IMR-90 (cell line): ENCODE data around the gene CEMP1. TPM values are rescaled to one million over a fixed set of nuclear protein-coding genes. Genes with fewer than 3 reads are reported as not detected.

Experiments
- ATAC-seq: fragments of 200-7000 bp; cut with Tn5 transposase; 2 replicates; pipeline ENCODE4 v1.9.1; 2020; ENCODE audit warnings: low read depth, mild to moderate bottlenecking, moderate library complexity
- BruUV-seq: library from RNA; stranded (reverse); fragments of 400-500 nt; replicated peaks from 2 replicates; lab custom pipeline; 2021; lab: Mats Ljungman, UMichigan
- CTCF ChIA-PET: fragments of 300-600 bp; formaldehyde crosslinking; extraction: SDS; loops from one replicate; lab custom pipeline; 2021; ENCODE audit warnings: antibody characterized with exemption; lab: Yijun Ruan, JAX
- POLR2A ChIA-PET: fragments of 300-600 bp; sonication (Branson Sonifier 250); formaldehyde crosslinking; loops from one replicate; lab custom pipeline; 2022; ENCODE audit warnings: antibody characterized with exemption; ENCODE audit not compliant: unreplicated experiment; lab: Charles Lee
- DNase-seq: peaks from one replicate; pipeline ENCODE4 v3.0.0; 2013
- H2AFZ ChIP-seq: replicated peaks from 2 replicates; pipeline ENCODE3; 2013; ENCODE audit warnings: low read length, mild to moderate bottlenecking; ENCODE audit not compliant: poor library complexity
- H2AK5ac ChIP-seq: 2 replicates; pipeline ENCODE4 v1.6.1; 2013; ENCODE audit warnings: low read depth, low read length, inconsistent platforms
- H2AK9ac ChIP-seq: replicated peaks from 2 replicates; pipeline ENCODE3; 2013; ENCODE audit warnings: mild to moderate bottlenecking, low read depth, low read length, moderate library complexity; ENCODE audit not compliant: poor library complexity
- H2BK120ac ChIP-seq: 2 replicates; pipeline ENCODE4 v1.6.1; 2013; ENCODE audit warnings: low read depth, low read length, inconsistent platforms
- H2BK15ac ChIP-seq: 3 replicates; pipeline ENCODE4 v1.6.1; 2013; ENCODE audit warnings: low read depth, low read length, inconsistent platforms
- H2BK20ac ChIP-seq: 2 replicates; pipeline ENCODE4 v1.6.1; 2013; ENCODE audit warnings: low read depth, mild to moderate bottlenecking, inconsistent platforms, low read length, moderate library complexity
- H2BK5ac ChIP-seq: 2 replicates; pipeline ENCODE4 v1.6.1; 2013; ENCODE audit warnings: mild to moderate bottlenecking, low read depth, low read length, inconsistent platforms; ENCODE audit not compliant: poor library complexity, severe bottlenecking
- H3K14ac ChIP-seq: replicated peaks from 2 replicates; pipeline ENCODE4 v1.6.1; 2013; ENCODE audit warnings: low read depth, low read length, inconsistent platforms
- H3K18ac ChIP-seq: 2 replicates; pipeline ENCODE4 v1.6.1; 2013; ENCODE audit warnings: low read depth, low read length, control low read depth
- H3K23ac ChIP-seq: 2 replicates; pipeline ENCODE4 v1.6.1; 2013; ENCODE audit warnings: low read depth, low read length, inconsistent platforms
- H3K27ac ChIP-seq: 2 replicates; pipeline ENCODE4 v1.5.1; 2013; ENCODE audit warnings: mild to moderate bottlenecking, control low read depth, low read length; ENCODE audit not compliant: insufficient read depth
- H3K27me3 ChIP-seq: 2 replicates; pipeline ENCODE4 v1.6.1; 2013; ENCODE audit warnings: low read length; ENCODE audit not compliant: control insufficient read depth, insufficient read depth
- H3K36me3 ChIP-seq: 2 replicates; pipeline ENCODE4 v1.6.1; 2013; ENCODE audit warnings: low read length, mixed read lengths; ENCODE audit not compliant: control insufficient read depth, insufficient read depth
- H3K4ac ChIP-seq: 2 replicates; pipeline ENCODE4 v1.6.1; 2013; ENCODE audit warnings: low read depth, low read length, inconsistent platforms
- H3K4me1 ChIP-seq: 2 replicates; pipeline ENCODE4 v1.6.1; 2013; ENCODE audit warnings: low read length, mixed read lengths; ENCODE audit not compliant: control insufficient read depth, insufficient read depth
- H3K4me2 ChIP-seq: 2 replicates; pipeline ENCODE4 v1.6.1; 2013; ENCODE audit warnings: low read depth, mild to moderate bottlenecking, control low read depth, low read length, moderate library complexity
- H3K4me3 ChIP-seq: 2 replicates; pipeline ENCODE4 v1.5.1; 2013; ENCODE audit warnings: low read depth, mild to moderate bottlenecking, control low read depth, low read length, moderate library complexity; ENCODE audit not compliant: insufficient read depth
- H3K56ac ChIP-seq: 2 replicates; pipeline ENCODE4 v1.6.1; 2013; ENCODE audit warnings: low read length, inconsistent platforms; ENCODE audit not compliant: insufficient read depth; ENCODE audit errors: extremely low read depth
- H3K79me1 ChIP-seq, 2 experiments: 2 replicates each; pipeline ENCODE4 v1.6.1; 2013; ENCODE audit warnings: low read length in 2 of 2, inconsistent platforms in 1 of 2, low read depth in 1 of 2
- H3K9ac ChIP-seq: 2 replicates; pipeline ENCODE4 v1.6.1; 2013; ENCODE audit warnings: low read depth, low read length, control low read depth
- H3K9me1 ChIP-seq: 2 replicates; pipeline ENCODE4 v1.6.1; 2013; ENCODE audit warnings: low read length, inconsistent platforms; ENCODE audit not compliant: insufficient read depth
- H3K9me3 ChIP-seq: 2 replicates; pipeline ENCODE4 v1.6.1; 2013; ENCODE audit warnings: low read length; ENCODE audit not compliant: control insufficient read depth, insufficient read depth
- H4K20me1 ChIP-seq: 2 replicates; pipeline ENCODE4 v1.6.1; 2013; ENCODE audit warnings: low read length, inconsistent platforms; ENCODE audit not compliant: insufficient read depth
- H4K5ac ChIP-seq: 2 replicates; pipeline ENCODE4 v1.6.1; 2013; ENCODE audit warnings: mild to moderate bottlenecking, low read depth, low read length, control low read depth
- H4K8ac ChIP-seq, 2 experiments: 2 replicates each; pipeline ENCODE4 v1.6.1; 2013; ENCODE audit warnings: low read depth in 2 of 2, low read length in 2 of 2, control low read depth in 1 of 2, inconsistent platforms in 1 of 2
- H4K91ac ChIP-seq: 2 replicates; pipeline ENCODE4 v1.6.1; 2013; ENCODE audit warnings: low read depth, low read length, inconsistent platforms; ENCODE audit not compliant: insufficient read depth
- MAZ ChIP-seq: IDR thresholded peaks from 2 replicates; pipeline ENCODE4 v1.6.1; 2012; ENCODE audit warnings: low read depth, mild to moderate bottlenecking, low read length, improper control_type of control experiment, moderate library complexity, borderline replicate concordance
- USF2 ChIP-seq: fragments of 150-350 bp; IDR thresholded peaks from 2 replicates; pipeline ENCODE4 v1.6.1; 2017; ENCODE audit warnings: mild to moderate bottlenecking, antibody characterized with exemption, low read length, low read depth
- WGBS, 2 experiments: methylation state at CpG; one replicate each; pipeline versions ENCODE4 v1.1.5 to v1.1.7; 2013; ENCODE audit warnings: missing lambda C conversion rate in 2 of 2; ENCODE audit not compliant: insufficient read length in 1 of 2; ENCODE audit errors: extremely low coverage in 2 of 2; 5-methylcytosine and 5-hydroxymethylcytosine counted together
- dilution Hi-C: fragments of 300-500 bp; cut with HindIII; formaldehyde crosslinking; loops from one replicate; pipeline ENCODE4 v1.14.3; 2018; ENCODE audit warnings: low sequenced_read_pairs; ENCODE audit not compliant: unreplicated experiment
- in situ Hi-C: fragments of 300-500 bp; cut with MboI; formaldehyde crosslinking; loops from 3 replicates; pipeline ENCODE4 v1.14.3; 2019; ENCODE audit warnings: low sequenced_read_pairs, inconsistent platforms, mixed read lengths
- intact Hi-C: fragments of 100-400 bp; cut with micrococcal nuclease; formaldehyde crosslinking; loops from 2 replicates; pipeline ENCODE4 v1.10.0; 2022
- polyA plus RNA-seq, 3 experiments: library from polyadenylated mRNA; depleted of rRNA; stranded (reverse); fragments of >200 nt; gene quantifications; 2 replicates each; pipeline ENCODE4 v1.2.3, GENCODE V29; 2012; ENCODE audit warnings: low replicate concordance in 1 of 3
- total RNA-seq: library from RNA; depleted of rRNA; stranded (reverse); fragments of >200 nt; gene quantifications from 2 replicates; pipeline ENCODE4 v1.2.3, GENCODE V29; 2012

CEMP1 gene
- total and polyA plus RNA-seq, 2 of the 4 experiments (the other 2 are of a cell fraction) = not detected

GRCh38 chr16:2532494-2533141, 1.4 kb upstream of the CEMP1 start:
- peak overlapping the region; percentile 44; the same call in 1 of the 2 replicates for H3K18ac ChIP-seq
- H3K36me3 ChIP-seq = peaks cover 22% of the 10 kb centered on the region; the same call in 1 of the 2 replicates
- peak overlapping the region; percentile 91 for H2AFZ ChIP-seq
- H3K14ac ChIP-seq = peak overlapping the region; percentile 80
- DNase-seq (peak; percentile 34), ATAC-seq (peak; percentile 2)
- H3K9ac ChIP-seq = peak overlapping the region; percentile 84
- peaks cover 18% of the 10 kb centered on the region for H3K4me1 ChIP-seq
- H3K9me1 ChIP-seq = peaks cover 12% of the 10 kb centered on the region; the same call in 1 of the 2 replicates
- ChIA-PET CTCF (no interaction called here), POLR2A (no interaction called here)
- H2AK5ac ChIP-seq = peak overlapping the region; percentile 86
- peak overlapping the region; percentile 76 for H4K91ac ChIP-seq
- H3K23ac ChIP-seq = peak overlapping the region; percentile 68
- no peak overlapping the region for H2BK20ac ChIP-seq
- H3K4me2 ChIP-seq = peak overlapping the region; percentile 96
- dilution Hi-C loops (no loop called here), intact Hi-C loops (no loop called here), in situ Hi-C loops (no loop called here)
- H2BK5ac ChIP-seq = peak overlapping the region; percentile 50
- no peaks in the 10 kb centered on the region for H3K9me3 ChIP-seq
- peak overlapping the region; percentile 50; the same call in 1 of the 2 replicates for H3K56ac ChIP-seq
- no peaks in the 10 kb centered on the region for H4K20me1 ChIP-seq
- H2AK9ac ChIP-seq = peak overlapping the region; percentile 89
- TF ChIP-seq MAZ = peak; percentile 24; the same call in 1 of the 2 replicates
- no peak for TF ChIP-seq USF2
- peak overlapping the region; percentile 64 for H3K4ac ChIP-seq
- peak overlapping the region; percentile 55 for H3K4me3 ChIP-seq
- H3K79me1 ChIP-seq = peaks cover 0 to 22% of the 10 kb centered on the region in 2 experiments; a peak in 1 of 4 replicates
- H2BK120ac ChIP-seq = peak overlapping the region; percentile 38; the same call in 1 of the 2 replicates
- H4K8ac ChIP-seq = peak overlapping the region; percentile 59 to 80
- peak overlapping the region; percentile 75 for H3K27ac ChIP-seq
- BruUV-seq = no TSS peak
- H2BK15ac ChIP-seq = no peak overlapping the region; the same call in 2 of the 3 replicates
- H3K27me3 ChIP-seq = no peaks in the 10 kb centered on the region
- H4K5ac ChIP-seq = peak overlapping the region; percentile 70
- WGBS, 2 experiments = 2% methylated on average over 15 of the region's 37 CpGs; no CpG with 5 or more reads in 1 of the 2 experiments
